DND-41 (cell line): Measurements from ENCODE around the gene ADCK1.

Source experiments
- CTCF ChIP-seq: IDR thresholded peaks from 2 replicates; pipeline ENCODE4 v1.5.1; 2012; ENCODE audit warnings: borderline replicate concordance, low read length, moderate library complexity, mild to moderate bottlenecking; ENCODE audit not compliant: poor library complexity, severe bottlenecking; ENCODE audit errors: extremely low read depth
- EZH2 ChIP-seq: IDR thresholded peaks from 3 replicates; pipeline ENCODE4 v1.6.1; 2012; ENCODE audit warnings: borderline replicate concordance, low read depth, mild to moderate bottlenecking, moderate library complexity, low read length, inconsistent platforms; ENCODE audit not compliant: severe bottlenecking

- TF ChIP-seq EZH2 (no peak), CTCF (no peak)
Measured at GRCh38 chr14:77869340-77869739, 69.4 kb downstream of the ADCK1 start.
